GM21367 (cell line): Measurements from ENCODE around the gene GRAMD4.

Experiments used
- ATAC-seq: cut with Tn5 transposase; IDR thresholded peaks from one replicate; pipeline ENCODE4 v1.9.1; 2021; ENCODE audit not compliant: unreplicated experiment

Gene GRAMD4

DNA sequence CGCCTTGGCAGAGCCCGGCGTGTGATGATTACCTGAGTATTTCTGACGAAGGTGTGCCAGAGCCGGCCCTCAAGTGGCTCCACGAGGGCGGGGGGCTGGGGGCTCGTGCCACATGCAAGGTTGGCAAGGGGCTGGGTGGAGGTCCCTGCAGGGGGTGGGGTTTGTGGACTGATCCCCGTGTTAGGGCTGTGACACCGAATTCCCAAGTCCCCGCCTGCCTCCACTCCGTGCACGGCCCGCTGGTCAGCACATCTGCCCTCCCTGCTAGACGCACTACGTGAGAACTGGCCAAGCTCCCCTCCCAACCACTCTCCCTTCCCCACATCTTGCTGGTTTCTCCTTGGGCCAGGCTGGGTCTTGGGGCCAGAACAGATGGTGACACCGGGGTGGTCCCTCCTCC is 34.2 kb downstream of the GRAMD4 start:
- ATAC-seq, result no peak

DNA sequence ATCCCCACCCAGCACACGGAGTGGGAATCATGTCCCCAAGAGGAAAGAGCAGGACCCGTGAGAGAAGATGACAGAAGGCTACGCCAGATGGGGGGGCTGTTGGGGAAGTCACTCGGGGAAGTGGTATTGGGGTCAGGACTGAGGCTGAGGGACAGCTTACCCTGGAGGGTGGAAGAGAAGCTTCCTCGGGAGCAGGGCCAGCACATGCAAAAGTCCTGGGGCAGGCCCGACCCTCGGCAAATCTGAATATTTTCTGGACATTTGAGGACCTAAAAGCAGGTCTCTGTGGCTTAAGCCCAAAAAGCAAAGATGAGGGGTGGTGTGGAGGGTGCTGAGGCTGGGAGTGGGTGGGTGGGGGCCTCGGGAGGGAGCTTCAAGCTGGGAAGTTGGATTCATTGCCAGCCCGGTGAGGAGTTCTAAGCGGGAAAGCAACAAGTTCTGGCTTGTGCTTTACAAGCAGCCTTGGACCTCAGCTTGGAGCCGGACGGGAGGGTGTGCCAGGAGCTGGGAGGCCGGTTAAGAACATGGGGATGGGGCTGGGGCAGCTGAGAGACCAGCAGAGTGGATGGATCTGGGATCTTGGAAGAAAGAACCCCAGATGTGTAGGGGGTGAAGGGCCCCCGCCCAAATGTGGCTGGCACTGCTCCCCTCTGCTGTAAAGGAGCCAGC is 34.9 kb downstream of the GRAMD4 start:
- no peak for ATAC-seq

DNA sequence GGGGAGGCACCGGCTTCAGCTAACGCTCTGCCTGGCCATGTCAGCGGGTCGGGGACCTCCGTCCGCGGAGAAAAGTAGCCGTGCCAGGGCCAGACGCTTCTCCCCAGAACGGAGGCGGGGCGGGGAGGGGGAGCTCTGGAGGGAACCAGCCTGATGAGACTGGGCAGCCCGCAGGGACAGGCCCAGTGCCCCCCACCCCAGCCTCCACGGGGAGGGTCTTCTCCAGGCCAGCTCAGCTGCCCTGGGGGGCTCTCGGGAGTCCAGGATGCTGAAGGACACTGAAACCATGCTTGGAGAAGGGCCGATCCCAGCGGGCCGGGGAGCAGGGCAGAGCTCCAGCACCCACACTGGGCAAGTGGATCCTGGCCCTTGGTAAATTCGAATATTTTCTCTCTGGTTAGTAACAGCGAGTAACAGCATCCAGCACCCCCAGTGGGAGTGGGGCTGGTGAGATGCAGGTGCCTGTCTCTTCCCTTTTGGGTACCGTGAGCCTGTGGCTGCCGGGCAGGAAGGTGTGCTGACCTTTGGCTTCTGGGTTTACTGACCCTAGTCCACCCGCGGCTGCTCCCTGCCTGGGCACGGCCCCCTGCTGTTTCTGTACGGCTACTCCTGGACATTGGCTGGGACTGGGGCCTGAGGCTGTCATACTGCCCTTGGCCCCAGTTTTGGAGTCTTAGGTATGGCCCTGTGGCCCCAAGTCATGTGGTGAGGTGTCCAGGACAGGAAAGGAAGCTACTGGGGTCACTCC is 35.8 kb downstream of the GRAMD4 start:
- no peak for ATAC-seq

DNA sequence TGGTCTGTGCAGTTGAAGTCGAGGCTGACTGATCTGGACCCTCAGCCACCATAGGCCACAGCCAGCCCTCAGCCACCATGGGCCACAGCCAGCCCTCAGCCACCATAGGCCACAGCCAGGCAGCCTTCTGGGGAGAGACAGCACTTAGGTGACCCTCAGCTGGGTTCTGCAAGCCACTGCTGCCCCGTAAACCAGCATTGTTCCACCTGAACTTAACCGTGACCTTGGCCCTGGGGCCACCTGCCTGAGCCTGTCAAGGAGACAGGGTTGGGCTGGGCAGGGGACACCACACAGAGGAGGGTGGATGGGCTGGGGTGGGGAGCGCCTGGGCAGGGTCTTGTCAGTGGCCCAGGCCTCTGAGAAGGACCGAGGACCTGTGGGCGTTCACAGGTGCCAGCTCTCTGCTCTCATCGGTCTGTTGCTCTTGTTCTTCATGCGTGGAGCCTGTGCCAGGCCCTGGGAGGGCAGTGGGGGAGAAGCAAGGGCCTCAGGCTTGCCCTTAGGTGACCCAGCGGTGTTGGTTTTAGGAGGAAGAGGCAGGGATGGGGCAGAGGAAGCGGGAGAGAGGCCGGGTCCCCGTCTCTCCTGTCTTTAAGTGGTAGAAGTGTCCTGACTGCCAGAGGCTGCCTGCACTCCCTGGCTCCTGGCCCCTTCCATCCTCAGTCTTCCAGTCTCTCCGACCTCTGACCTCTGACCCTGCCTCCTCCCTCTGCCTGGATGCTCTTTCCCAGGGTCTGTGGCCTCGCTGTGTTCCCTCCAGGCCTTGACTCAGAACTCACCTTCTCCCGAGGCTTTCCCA is 36.9 kb downstream of the GRAMD4 start:
- no peak for ATAC-seq

DNA sequence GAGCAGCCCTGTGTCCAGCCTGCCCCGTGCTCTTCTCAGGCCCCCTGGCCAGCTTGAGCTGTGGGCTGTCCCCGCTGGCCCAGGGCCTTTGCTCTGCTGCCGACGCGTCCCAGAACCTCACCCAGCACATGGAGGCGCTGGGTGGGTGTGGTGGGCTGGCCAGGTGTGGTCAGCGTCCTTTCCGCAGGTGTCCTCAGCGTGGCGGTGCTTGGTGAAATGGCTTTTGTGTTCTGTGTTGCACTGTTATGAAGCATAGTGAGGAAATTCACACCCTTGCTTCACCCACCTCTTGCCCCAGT is 37.4 kb downstream of the GRAMD4 start:
- ATAC-seq, result no peak

DNA sequence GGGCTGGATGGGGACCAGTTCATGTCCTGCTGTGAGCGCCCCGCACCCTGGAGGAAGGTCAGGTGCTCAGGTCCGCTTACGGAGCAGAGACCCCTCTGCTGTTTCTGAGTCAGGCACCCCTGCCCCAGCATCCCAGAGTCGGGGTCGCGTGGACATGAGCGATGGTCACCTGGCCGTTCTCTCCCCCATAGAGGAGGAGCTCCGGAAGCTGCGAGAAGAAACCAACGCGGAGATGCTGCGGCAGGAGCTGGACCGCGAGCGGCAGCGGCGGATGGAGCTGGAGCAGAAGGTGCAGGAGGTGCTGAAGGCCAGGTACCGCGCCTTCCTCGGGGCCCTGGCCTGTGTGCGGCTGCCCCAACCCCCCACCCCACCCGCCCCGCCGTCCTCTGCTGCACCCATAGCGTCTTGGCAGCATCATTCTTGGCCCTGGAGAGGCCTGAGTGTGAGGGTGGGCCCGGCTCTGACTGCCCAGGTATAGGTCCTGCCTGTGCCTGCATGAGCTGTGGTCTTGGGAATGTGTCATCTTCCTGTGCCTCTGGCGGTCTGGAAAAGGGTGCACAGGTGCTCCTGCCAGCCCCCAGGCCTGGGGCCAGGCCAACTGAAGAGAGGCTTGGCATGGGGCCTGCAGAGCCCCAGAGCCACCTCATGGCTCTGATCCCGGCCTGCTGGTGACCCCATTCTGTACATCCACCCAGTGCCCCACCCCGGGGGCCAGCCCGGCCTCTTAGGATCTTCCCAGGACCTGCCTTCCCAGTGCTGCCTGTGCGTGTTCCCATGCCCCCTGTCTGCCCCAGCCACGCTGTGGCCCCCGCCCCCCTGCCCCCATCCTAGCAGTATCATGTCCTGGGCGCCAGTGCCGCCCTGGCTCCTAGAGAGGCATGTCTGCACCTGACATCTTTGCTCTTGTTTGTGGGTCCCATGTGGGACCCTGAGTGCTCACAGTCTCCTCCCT is 38.1 kb downstream of the GRAMD4 start:
- ATAC-seq, result no peak

DNA sequence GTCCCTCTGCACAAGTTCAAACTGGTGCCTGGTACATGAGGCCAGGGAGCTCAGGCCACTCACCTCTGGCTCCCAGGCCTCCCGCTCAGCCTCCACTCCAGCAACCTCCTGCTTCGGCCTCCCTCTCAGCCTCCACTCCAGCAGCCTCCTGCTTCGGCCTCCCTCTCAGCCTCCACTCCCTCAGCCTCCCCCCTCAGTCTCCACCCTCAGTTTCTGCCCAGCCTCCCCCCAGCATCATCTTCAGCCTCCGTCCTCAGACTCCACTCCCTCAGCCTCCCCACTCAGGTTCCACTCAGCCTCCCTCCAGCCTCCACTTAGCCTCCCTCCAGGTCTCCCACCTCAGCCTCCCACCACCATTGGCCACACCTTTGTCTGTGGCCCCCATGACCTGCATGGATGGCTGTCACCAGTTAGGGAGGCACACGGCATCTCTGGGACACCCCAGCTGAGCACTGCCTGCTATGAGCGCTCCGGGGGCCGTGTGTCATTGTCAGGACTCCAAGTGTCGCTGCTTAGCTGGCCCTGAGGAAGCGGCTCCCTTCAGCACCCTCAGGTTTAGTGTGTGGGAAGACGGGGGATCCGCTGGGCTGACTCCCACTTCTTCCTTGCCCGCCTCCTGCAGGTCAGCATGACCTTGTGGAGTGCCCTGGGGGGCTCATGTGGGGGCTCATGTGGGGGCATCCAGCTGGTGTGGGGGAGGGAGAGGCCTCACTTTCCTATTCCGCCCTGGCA is 39.0 kb downstream of the GRAMD4 start:
- ATAC-seq, result no peak

DNA sequence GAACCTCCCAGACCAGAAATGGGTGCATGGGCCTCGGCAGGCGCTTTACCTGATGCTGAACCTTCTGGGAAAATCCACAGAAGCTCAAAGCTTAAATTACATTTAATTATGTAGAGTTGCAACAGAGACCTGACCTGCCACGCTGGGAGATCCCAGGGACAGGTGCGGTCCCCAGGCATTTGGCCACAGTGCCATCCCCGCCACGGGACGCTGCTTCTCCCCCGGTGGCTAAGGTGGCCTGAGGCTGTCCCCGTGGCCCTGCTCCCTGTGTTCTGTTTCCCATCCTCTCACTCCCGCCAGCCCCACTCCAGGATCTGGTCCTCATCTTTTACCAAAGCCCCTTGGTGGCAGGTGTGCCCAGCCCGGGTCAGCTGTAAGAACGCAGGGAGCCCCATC is 39.6 kb downstream of the GRAMD4 start:
- no peak for ATAC-seq

DNA sequence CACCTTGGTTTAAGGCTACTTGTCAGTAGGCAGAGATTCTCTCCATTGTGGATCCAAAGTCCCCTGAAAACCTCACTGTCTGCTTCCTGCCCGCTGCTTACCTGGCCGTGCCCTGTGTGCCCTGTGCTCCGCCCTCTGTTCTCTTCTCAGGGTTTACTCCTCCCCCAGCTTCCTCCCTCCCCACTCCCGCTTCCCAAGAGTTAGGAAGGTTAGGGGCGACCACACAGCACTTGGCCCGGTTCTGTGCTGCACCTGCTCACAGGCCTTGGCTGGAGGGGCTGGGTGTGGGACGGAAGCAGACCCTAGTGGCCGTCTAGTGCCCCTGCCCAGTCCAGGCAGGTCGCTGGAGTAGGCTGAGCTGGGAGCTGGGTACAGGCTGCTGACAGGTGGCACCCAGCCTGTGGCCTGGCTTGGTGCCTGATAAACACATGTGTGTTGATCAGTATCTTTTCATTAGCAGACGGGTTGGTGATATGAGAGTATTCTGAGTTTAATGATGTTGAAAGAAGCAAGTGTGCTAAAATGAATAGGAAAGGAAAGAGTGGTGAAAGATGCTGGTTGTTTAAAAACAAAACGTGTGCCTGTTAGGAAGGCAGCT is 40.5 kb downstream of the GRAMD4 start:
- no peak for ATAC-seq

DNA sequence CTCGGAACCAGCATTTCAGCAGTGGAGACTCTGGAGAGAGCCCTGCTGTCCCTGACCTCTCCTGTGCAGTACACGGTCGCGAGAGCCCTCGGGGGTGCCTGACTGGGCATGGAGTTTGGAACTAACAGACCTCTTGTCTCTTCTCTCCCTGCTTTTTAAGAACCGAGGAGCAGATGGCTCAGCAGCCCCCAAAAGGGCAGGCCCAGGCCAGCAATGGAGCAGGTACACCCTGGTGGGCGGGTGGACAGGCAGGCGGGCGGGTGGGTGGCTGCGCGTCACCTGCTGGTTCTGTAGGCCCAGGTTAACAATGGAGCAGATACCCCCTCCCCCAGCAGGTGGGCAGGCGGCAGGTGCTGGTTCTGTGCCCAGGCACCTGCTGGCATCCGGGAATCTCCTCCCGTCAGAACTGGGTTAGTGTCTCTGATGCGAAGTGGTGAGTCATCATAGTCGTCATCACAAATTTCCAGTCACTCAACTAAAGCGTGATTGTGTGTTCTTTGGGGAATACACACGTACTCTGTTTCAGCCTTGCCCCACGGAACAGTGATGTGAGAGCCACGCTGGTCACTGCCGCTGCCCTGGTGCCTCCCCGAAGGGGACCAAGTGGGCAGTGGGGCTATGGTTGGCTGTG is 41.1 kb downstream of the GRAMD4 start:
- no peak for ATAC-seq

DNA sequence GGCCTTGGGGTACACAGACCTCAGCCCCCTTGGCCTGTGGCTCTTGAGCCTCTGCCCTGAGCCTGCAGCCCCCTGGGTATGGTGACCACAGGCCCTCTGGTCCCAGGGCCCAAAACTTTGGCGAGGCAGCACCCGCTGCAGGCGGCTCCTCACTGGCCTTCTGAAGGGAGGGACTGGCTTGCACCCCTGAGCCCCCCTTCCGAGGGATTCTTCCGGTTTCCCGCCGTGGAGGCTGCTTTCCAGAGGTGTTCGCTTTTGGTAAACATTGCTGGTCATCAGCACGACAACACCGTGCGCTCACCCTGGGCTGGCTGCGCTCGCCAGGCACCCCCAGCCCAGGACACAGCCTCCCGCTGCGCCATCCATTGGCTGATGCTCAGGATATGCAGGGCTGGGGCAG is 42.0 kb downstream of the GRAMD4 start:
- no peak for ATAC-seq

DNA sequence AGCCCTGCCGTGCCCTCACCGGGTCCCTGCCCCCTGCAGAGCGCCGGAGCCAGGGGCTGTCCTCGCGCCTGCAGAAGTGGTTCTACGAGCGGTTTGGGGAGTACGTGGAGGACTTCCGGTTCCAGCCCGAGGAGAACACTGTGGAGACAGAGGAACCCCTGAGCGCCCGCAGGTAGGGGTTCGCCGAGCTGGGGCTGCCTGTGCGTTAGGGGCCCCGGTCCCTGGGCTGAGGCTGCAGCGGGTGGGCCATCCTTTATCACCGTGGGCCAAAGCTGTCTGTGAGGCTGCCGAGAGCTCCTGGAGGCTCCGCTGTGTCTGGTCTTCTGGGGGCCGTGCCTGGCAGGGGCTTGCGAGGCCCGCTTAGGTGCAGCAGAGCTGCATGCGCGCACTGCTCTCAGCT is 42.8 kb downstream of the GRAMD4 start:
- no peak for ATAC-seq

DNA sequence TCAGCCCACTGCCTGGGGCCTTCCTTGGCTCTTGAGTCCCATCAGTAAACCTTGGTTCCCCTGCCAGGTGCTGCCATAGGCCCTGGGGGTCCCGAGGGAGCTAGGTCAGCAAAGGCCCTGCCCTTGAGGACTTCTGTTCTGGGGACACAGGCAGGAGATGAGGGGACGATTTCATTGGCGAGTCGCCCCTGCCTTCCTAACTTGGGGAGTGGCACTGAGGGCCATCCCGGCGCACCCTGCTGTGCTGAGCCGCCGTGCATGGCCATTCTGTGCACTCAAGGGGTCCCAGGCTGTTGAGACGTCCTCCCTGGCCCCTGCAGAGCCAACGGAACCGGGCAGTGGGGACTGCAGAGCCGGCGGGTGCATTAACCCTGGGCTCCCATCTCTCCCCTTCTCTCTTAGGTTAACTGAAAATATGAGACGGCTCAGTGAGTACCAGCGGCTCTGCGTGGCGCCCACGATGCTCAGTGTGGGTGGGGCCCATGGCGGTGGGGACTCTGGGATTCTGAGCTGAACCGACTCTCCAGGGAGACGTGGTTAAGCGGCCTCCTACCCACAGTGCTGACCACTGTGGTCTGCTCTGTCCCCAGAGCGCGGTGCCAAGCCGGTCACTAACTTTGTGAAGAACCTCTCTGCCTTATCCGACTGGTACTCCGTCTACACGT is 43.4 kb downstream of the GRAMD4 start:
- ATAC-seq, result no peak

DNA sequence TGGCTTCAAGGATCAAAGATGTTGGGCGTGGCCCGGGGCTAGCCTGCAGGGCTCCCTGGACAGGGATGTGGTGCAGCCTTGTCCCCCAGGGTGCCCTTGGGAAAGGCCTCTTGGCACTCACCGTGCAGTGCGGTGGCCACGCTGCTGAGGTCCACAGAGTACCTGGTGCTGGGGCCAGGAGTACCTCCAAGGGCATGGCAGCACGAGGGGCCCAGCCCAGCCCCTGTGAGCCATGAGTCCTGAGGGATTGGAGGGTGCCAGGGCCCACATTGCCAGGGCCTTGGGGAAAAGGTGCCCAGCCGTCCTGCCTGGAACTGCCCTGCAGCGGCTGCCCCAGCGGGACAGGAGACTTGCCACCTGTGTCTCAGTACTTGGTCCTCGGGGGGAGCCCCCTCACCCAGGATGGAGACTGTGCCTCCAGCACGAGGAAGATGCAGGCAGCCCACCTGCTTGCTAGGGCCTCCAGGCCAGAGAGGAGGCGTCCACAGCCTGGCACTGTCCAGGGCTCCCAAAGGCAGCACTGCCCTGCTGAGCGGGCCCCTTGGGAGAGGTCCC is 44.2 kb downstream of the GRAMD4 start:
- no peak for ATAC-seq

DNA sequence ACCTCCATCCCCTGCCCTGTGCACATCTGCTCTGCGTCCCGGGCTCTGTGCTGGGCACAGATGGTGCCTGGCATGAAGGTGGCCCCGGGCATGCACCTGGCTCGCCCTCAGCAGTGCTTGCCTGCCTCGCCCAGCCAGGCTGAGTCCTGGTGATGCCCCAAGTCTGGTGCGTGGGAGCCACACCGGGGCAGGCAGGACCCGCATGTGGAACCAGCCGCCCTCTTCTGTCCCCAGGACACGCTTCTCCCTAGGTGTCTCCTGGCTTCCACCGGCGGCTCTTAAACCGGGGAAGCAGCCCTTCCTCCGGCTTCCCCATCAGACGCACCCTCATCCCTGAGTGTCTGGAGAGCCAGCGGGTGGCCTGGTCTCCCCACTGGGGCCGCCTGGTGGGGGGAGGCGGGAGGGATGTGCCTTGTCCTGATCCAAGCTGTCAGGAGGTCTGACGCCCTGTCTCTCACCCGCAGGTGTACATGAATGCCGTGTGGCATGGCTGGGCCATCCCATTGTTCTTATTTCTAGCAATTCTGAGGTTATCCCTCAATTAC is 45.0 kb downstream of the GRAMD4 start:
- no peak for ATAC-seq

DNA sequence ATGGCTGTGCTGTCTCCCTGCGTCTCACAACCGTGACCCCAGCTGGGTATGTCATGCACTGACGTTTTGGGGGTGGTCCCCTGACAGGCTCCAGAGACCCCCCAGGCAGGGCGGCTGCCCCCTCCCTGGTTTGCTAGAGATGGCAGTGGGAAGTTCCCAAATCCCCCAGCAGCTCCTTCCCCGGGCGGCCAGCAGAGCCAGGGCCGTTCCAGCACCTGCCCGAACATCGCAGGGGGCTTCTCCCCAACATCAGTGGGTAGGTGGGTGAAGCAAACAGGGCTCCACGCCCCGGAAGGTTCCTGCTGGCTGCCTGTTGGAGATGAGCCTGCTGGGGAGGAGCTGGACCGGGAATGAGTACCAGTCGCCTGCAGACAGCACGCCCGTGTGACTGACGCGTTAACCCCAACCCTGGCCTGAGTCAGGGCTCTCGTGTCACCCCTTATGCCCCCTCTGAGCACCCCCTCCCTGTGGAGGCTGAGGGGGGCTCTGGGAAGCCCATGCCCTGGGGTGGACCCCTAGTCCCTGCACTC is 45.6 kb downstream of the GRAMD4 start:
- no peak for ATAC-seq

DNA sequence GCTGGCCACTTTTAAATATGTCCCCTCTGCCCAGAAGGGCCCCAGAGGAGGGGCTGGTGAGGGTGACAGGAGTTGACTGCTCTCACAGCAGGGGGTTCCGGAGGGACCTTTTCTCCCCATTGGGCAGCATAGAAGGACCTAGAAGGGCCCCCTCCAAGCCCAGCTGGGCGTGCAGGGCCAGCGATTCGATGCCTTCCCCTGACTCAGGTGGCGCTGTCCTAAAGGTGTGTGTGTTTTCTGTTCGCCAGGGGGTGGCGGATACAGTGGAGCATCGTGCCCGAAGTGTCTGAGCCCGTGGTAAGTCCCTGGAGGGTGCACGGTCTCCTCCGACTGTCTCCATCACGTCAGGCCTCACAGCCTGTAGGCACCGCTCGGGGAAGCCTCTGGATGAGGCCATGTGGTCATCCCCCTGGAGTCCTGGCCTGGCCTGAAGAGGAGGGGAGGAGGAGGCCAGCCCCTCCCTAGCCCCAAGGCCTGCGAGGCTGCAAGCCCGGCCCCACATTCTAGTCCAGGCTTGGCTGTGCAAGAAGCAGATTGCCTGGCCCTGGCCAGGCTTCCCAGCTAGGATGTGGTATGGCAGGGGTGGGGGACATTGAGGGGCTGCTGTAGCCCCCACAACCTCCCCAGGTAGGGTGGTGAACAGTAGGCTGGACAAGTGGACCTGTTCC is 46.5 kb downstream of the GRAMD4 start:
- no peak for ATAC-seq

DNA sequence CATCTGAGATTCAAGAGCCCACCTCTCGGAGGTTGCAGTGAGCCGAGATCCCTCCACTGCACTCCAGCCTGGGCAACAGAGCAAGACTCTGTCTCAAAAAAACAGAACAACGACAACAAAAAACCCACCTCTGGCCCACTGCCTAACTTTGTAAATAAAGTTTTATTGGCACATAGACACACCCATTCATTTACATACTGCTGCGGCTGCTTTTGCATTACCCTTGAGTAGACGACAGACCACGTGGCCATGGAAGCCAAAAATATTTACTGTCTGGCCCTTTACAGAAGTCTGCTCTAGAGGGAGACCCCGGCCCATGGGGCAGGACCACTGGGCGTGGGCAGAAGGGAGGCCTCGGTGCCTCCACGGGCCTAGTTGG is 47.0 kb downstream of the GRAMD4 start:
- no peak for ATAC-seq
